Measurements from ENCODE around the gene NBR1.

DNA sequence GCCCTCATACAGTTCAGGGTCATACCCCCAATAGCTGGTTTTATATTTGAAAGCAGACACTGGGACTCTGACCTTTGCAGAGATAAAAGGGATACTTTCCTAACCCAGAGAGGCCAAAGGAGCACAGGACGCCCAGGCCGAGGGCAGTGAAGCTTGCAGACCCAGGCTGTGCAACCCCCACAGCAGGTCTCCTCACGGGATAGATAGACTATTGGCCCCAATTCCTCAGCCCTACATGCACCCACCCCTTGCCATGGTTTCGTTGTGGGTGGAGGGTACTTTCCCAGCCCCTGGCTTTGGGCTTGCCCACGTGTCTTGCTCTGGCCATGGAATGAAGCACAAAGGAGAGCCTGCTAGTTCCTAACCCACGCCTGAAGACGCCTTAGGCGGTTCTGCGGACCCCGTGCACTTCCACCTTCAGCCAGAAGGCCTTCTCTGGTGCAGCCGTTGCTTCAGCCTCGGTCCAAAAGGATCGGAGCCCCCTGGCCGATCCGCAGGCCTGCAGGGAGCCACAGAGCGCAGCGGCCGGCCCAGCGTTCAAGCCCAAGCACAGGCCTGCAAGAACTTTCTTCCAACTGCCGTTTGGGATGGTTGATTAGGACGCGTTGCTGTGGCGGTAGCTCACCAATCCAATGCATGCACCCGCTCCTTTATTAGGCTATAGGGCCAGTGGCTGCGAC is 36.1 kb upstream of the NBR1 start:
- no peak for TF ChIP-seq ATF3 (IDR thresholded peaks at IDR 0.05)
- TF ChIP-seq YY1 (IDR thresholded peaks at IDR 0.05) = peak; percentile 50
- TF ChIP-seq FOXA1 (IDR thresholded peaks at IDR 0.05) = peak; percentile 25
- TF ChIP-seq, protein P1, sequence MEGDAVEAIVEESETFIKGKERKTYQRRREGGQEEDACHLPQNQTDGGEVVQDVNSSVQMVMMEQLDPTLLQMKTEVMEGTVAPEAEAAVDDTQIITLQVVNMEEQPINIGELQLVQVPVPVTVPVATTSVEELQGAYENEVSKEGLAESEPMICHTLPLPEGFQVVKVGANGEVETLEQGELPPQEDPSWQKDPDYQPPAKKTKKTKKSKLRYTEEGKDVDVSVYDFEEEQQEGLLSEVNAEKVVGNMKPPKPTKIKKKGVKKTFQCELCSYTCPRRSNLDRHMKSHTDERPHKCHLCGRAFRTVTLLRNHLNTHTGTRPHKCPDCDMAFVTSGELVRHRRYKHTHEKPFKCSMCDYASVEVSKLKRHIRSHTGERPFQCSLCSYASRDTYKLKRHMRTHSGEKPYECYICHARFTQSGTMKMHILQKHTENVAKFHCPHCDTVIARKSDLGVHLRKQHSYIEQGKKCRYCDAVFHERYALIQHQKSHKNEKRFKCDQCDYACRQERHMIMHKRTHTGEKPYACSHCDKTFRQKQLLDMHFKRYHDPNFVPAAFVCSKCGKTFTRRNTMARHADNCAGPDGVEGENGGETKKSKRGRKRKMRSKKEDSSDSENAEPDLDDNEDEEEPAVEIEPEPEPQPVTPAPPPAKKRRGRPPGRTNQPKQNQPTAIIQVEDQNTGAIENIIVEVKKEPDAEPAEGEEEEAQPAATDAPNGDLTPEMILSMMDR (IDR thresholded peaks at IDR 0.05; ENCODE audit: low read depth, low read length, missing input control) = no peak
- TF ChIP-seq, protein P2, sequence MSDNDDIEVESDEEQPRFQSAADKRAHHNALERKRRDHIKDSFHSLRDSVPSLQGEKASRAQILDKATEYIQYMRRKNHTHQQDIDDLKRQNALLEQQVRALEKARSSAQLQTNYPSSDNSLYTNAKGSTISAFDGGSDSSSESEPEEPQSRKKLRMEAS (IDR thresholded peaks at IDR 0.05) = peak; percentile 33
- TF ChIP-seq RAD21 (IDR thresholded peaks at IDR 0.05) = peak; percentile 49 to 59

Measured in liver (tissue), 3 donors.